Embryonic facial prominence (tissue), 1 donor: ENCODE data around the gene OTUD3.

Experiments
- DNase-seq: peaks from one replicate; pipeline ENCODE4 v3.0.0-alpha.2; 2016; ENCODE audit errors: extremely low spot score

Gene OTUD3

DNA sequence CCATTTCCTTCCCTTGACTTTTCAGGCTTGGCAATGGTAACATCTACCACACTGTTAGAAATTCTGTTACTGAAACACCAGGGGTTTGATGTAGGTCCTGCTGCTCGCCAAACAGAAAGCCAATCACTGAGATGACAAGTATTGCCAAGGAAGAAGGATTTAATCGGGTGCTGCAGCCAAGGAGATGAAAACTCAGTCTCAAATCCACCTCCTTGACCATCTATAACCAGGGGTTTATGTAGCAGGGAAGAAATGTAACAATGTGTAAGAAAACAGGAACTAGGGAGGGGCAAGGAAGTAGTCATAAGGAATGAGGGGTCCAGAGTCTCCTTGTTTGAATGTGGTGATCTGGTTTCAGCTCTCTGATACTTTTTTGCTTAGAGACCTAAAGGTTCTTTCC, 71.9 kb downstream of the OTUD3 start:
- DNase-seq, result no peak

DNA sequence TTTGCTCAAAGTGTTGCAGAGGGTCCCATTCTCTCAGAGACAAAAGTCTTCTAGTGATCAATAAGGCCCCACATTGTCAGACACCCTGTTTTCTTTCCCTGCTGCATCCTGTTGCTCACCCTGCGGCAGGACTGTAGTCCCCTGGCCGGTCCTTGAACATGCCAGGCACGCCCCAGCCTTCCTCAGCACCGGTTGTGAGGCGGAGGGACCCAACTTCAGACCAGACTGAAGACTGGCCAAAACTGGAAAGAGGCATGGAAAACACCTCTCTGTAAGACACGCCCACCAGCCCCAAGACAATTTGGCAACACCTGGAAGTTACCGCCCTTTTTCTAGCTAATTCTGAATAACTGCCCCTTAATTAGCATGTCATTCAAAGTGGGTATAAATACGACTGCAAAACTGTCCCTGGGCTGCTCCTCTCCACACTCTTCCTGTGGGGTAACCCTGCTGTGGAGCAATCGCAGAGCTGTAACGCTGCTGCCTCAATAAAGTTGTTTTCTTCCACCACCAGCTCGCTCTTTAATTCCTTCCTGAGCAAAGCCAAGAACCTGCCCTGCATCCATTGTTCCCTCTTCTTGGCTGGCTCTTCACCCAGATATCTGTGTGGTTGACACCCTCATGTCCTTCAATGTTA, 73.5 kb downstream of the OTUD3 start:
- DNase-seq, result no peak

DNA sequence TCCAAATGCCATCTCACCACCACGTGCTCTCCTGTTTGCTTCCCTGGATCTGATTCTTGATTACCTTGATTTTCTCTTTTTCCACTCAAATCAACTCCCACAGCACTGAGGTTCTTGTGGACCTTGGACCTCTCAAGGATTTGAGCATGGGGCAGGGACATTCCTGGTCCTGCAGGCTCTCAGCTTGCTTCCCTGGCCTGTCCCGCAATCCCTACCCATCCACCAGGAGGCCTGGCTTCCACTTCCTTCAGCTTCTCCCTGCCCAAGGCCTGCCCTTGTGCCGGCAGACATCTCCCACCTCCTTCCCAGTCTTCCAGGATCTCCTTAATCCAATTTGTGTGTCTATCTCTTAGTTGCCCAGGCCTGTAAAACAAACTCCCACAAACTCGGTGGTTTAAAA, 75.6 kb downstream of the OTUD3 start:
- DNase-seq, result no peak

DNA sequence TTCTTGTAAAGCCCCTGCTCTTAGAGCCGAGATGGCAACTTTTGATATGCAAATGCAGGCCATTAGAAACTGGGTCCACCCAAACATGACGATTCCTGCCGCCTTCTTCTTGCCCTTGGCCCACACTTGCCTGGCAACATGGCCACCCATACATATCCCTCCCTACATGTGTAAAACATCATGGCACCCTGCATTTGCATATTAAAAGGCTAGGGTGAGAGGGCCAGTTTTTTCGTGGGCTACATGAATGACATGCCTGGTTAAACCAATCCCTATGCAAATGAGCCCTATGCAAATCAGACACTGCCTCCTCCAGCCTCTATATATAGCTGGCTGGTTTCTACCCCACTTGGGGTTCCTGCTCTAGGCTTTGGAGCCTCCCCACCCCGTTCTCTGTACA, 78.4 kb downstream of the OTUD3 start:
- DNase-seq, result no peak
